ENCODE results near the gene CHI3L2. TPM values are rescaled to one million over a fixed set of nuclear protein-coding genes. Genes with fewer than 3 reads are reported as not detected.

Gene CHI3L2
- total and polyA plus RNA-seq, 9 of the 15 experiments (the other 6 are each of a cell fraction or from before 2014, with no cell fraction given), result 0.07 to 0.27 (median 0.15) TPM; not detected in 6

- H3K9me1 ChIP-seq (ENCODE audit: control insufficient read depth, insufficient read depth, low read length), result no peaks in the 10 kb centered on the region
- no peaks in the 10 kb centered on the region; a peak in 2 of 5 replicates for H3K4me1 ChIP-seq (replicated peaks in 1 of 2; ENCODE audit: control insufficient read depth in 2 of 2, insufficient read depth in 2 of 2, low read length in 2 of 2)
- H3K4me3 ChIP-seq, result no peak overlapping the region
- H4K20me1 ChIP-seq (replicated peaks; ENCODE audit: control insufficient read depth, insufficient read depth, low read length), result peaks cover 2% of the 10 kb centered on the region; the same call in 1 of the 2 replicates
- H3K27me3 ChIP-seq (ENCODE audit: control insufficient read depth in 2 of 2, insufficient read depth in 2 of 2, low read length in 2 of 2), result peaks cover 16 to 19% of the 10 kb centered on the region in 2 experiments; a peak in 4 of 5 replicates
- CTCF ChIA-PET (ENCODE audit: low intra/inter-chr PET ratio), result interaction anchor here (0.6 to 3.0 kb wide), 2 partner anchors 174 to 433 kb away, joined by 4 to 21 read pairs; no protein-coding TSS in a partner anchor
- intact Hi-C loops (cut with micrococcal nuclease) (no loop called here), in situ Hi-C loops (cut with MboI) (loop anchor here (10.0 kb wide), 1 partner anchor 170 kb away; no protein-coding TSS in a partner anchor)
- H3K9me3 ChIP-seq (replicated peaks; ENCODE audit: control insufficient read depth, insufficient read depth, low read depth, low read length), result no peaks in the 10 kb centered on the region
- no peaks in the 10 kb centered on the region for H3K36me3 ChIP-seq (ENCODE audit: control insufficient read depth, insufficient read depth, low read length)
- no peak overlapping the region for H3K9ac ChIP-seq (ENCODE audit: insufficient read depth in 1 of 2, low read depth in 2 of 2, low read length in 2 of 2)
- POLR2A ChIA-PET, result interaction anchor here (0.6 kb wide), 1 partner anchor 1179 kb away, joined by 3 read pairs; no protein-coding TSS in a partner anchor
- H3K27ac ChIP-seq (ENCODE audit: extremely low read depth, low read depth, low read length), result no peak overlapping the region
- FAIRE-seq (no peak), DNase-seq (ENCODE audit: extremely low read depth in 1 of 4, low spot score in 3 of 4) (no peak), ATAC-seq (no peak)
- H3K79me2 ChIP-seq (ENCODE audit: control insufficient read depth, insufficient read depth, low read length), result no peaks in the 10 kb centered on the region
- no peak overlapping the region for H3K4me2 ChIP-seq (ENCODE audit: insufficient read depth, low read length)
- no peak overlapping the region for H2AFZ ChIP-seq (ENCODE audit: low read depth, low read length)
- no TSS peak for BruUV-seq (replicated peaks)
- TF ChIP-seq, protein P1, sequence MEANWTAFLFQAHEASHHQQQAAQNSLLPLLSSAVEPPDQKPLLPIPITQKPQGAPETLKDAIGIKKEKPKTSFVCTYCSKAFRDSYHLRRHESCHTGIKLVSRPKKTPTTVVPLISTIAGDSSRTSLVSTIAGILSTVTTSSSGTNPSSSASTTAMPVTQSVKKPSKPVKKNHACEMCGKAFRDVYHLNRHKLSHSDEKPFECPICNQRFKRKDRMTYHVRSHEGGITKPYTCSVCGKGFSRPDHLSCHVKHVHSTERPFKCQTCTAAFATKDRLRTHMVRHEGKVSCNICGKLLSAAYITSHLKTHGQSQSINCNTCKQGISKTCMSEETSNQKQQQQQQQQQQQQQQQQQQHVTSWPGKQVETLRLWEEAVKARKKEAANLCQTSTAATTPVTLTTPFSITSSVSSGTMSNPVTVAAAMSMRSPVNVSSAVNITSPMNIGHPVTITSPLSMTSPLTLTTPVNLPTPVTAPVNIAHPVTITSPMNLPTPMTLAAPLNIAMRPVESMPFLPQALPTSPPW (CRISPR knock-in tag; IDR thresholded peaks at IDR 0.05), result no peak
- TF ChIP-seq FOXM1 (IDR thresholded peaks at IDR 0.05; ENCODE audit: low read depth) (no peak), FOXM1 (CRISPR knock-in tag; IDR thresholded peaks at IDR 0.05; ENCODE audit: low read depth) (no peak), ZNF695 (CRISPR knock-in tag; IDR thresholded peaks at IDR 0.05) (no peak), KLF10 (CRISPR knock-in tag; IDR thresholded peaks at IDR 0.05) (no peak), GTF2F1 (IDR thresholded peaks at IDR 0.05; ENCODE audit: low read depth, low read length) (no peak), NELFE (IDR thresholded peaks at IDR 0.05; ENCODE audit: insufficient read depth, insufficient read length) (no peak), MCM3 (IDR thresholded peaks at IDR 0.05) (no peak), EHMT2 (IDR thresholded peaks at IDR 0.05) (no peak), ZFP36 (IDR thresholded peaks at IDR 0.05; ENCODE audit: low read depth, low read length, partially characterized antibody) (no peak), ARID2 (IDR thresholded peaks at IDR 0.05) (no peak), PRPF4 (IDR thresholded peaks at IDR 0.05; ENCODE audit: insufficient read depth, low read depth, low read length, poor library complexity, severe bottlenecking) (no peak), ZNF184 (CRISPR knock-in tag; IDR thresholded peaks at IDR 0.05) (no peak), TFAP4 (CRISPR knock-in tag; IDR thresholded peaks at IDR 0.05; ENCODE audit: borderline replicate concordance) (no peak), ZNF224 (CRISPR knock-in tag; IDR thresholded peaks at IDR 0.05) (no peak), MEIS2 (IDR thresholded peaks at IDR 0.05; ENCODE audit: partially characterized antibody) (peak; percentile 35), FOXA3 (CRISPR knock-in tag; conservative IDR thresholded peaks at IDR 0.05 in 1 of 2, IDR thresholded peaks at IDR 0.05 in 1 of 2) (peak in 1 of 2 experiments; percentile 52; a peak in 1 of 4 replicates), CBFA2T2 (conservative IDR thresholded peaks at IDR 0.05) (0 out of 2 replicates have a peak, but pooled peaks have one; percentile 36), BDP1 (IDR thresholded peaks at IDR 0.05; ENCODE audit: insufficient read depth, insufficient read length) (no peak), SIRT6 (IDR thresholded peaks at IDR 0.05; ENCODE audit: low read depth, low read length) (no peak), TCF15 (CRISPR knock-in tag; IDR thresholded peaks at IDR 0.05) (no peak), ZNF347 (CRISPR knock-in tag; IDR thresholded peaks at IDR 0.05; ENCODE audit: low read depth) (no peak), TCF3 (CRISPR knock-in tag; IDR thresholded peaks at IDR 0.05) (peak; percentile 54)
Measured at GRCh38 chr1:111225091-111225490, 2.4 kb upstream of the CHI3L2 start.
